Stomach (tissue), 4 donors: ENCODE measurements around the gene RBBP5.

ENCODE experiments used
- EP300 ChIP-seq: sonication (generic); formaldehyde crosslinking; IDR thresholded peaks from one replicate; pipeline ENCODE4 v1.6.1; 2017; ENCODE audit warnings: antibody characterized with exemption
- POLR2A ChIP-seq, 4 donors: fragments of 450-650 bp; IDR thresholded peaks; one replicate each; pipeline ENCODE4 v1.6.1; 2016; ENCODE audit warnings: antibody characterized with exemption in 4 of 4, control low read depth in 2 of 4, mild to moderate bottlenecking in 1 of 4, moderate library complexity in 1 of 4
- TF ChIP-seq, protein P1 (sequence below), 7 experiments: fragments of 450-650 bp in 4 of 7; fragments of 200-600 bp in 3 of 7; sonication (generic) in 3 of 7; IDR thresholded peaks; one replicate each; pipeline ENCODE4 v1.5.1; 2016 to 2019; ENCODE audit warnings: antibody characterized with exemption in 7 of 7, control low read depth in 2 of 7, mild to moderate bottlenecking in 1 of 7

DNA sequence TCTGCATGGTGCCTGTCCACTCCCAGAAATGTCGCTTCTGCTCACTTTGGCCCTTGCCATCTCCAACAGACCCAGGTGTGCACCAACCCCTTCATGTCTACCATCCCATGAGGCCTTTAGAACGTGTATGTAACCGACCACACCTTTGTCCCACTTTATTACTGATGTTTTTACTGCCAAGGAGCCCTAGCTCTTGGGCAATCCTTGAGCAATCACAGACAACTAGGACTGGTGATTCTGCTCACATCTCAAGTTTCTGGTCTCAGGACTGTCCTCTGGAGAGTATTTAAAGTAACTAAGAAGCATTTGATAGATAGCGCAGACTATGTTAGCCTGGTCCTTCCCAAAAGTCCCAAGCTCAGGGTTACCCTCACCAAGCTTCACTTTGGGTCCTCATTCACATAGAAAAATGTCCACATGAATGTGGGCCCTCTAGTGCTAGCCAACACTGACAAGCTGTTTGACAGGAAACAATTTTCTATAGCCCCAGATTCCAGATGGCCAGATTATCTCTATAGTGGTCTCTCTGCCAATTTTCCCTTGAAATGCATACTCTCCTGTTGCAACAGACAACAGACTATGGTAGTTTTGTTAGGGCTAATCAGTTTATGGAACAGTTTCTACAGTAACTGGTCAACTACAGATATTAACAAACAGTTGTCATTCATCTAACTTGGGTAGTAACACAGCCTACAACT, 30.6 kb downstream of the RBBP5 start:
- TF ChIP-seq, protein P1, sequence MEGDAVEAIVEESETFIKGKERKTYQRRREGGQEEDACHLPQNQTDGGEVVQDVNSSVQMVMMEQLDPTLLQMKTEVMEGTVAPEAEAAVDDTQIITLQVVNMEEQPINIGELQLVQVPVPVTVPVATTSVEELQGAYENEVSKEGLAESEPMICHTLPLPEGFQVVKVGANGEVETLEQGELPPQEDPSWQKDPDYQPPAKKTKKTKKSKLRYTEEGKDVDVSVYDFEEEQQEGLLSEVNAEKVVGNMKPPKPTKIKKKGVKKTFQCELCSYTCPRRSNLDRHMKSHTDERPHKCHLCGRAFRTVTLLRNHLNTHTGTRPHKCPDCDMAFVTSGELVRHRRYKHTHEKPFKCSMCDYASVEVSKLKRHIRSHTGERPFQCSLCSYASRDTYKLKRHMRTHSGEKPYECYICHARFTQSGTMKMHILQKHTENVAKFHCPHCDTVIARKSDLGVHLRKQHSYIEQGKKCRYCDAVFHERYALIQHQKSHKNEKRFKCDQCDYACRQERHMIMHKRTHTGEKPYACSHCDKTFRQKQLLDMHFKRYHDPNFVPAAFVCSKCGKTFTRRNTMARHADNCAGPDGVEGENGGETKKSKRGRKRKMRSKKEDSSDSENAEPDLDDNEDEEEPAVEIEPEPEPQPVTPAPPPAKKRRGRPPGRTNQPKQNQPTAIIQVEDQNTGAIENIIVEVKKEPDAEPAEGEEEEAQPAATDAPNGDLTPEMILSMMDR (IDR thresholded peaks at IDR 0.05) = no peak
- TF ChIP-seq EP300 (no peak), POLR2A (IDR thresholded peaks at IDR 0.05) (no peak)
